WTC11 (cell line): ENCODE measurements around the gene HNRNPLL. TPM values are rescaled to one million over a fixed set of nuclear protein-coding genes. Genes with fewer than 3 reads are reported as not detected.

ENCODE experiments used
- ATAC-seq: fragments of 200-7000 bp; cut with Tn5 transposase; 2 replicates; pipeline ENCODE4 v1.10.0; 2021; ENCODE audit warnings: mild to moderate bottlenecking, moderate library complexity
- CTCF ChIA-PET: fragments of 300-600 bp; sonication (Branson Sonifier 250); formaldehyde crosslinking; loops from one replicate; lab custom pipeline; 2021; ENCODE audit warnings: antibody characterized with exemption; lab: Charles Lee
- POLR2A ChIA-PET: fragments of 350-600 bp; sonication (Branson Sonifier 250); formaldehyde crosslinking; loops from one replicate; lab custom pipeline; 2021; ENCODE audit warnings: antibody characterized with exemption; lab: Charles Lee
- DNase-seq: peaks from one replicate; pipeline ENCODE4 v3.0.0; 2021; ENCODE audit warnings: low spot score
- H3K27ac Mint-ChIP-seq: 2 replicates; pipeline ENCODE4 v1.8.0; 2021; ENCODE audit warnings: mixed read lengths
- H3K27me3 Mint-ChIP-seq: 2 replicates; pipeline ENCODE4 v1.8.0; 2021; ENCODE audit warnings: low read depth, mild to moderate bottlenecking, moderate library complexity, mixed read lengths
- H3K36me3 Mint-ChIP-seq: 2 replicates; pipeline ENCODE4 v1.8.0; 2021; ENCODE audit warnings: mixed read lengths
- H3K4me1 Mint-ChIP-seq: 2 replicates; pipeline ENCODE4 v1.8.0; 2022; ENCODE audit warnings: mixed read lengths
- H3K4me3 Mint-ChIP-seq: 2 replicates; pipeline ENCODE4 v1.8.0; 2021; ENCODE audit warnings: mild to moderate bottlenecking, moderate library complexity, mixed read lengths
- H3K9me3 Mint-ChIP-seq: 2 replicates; pipeline ENCODE4 v1.8.0; 2021; ENCODE audit warnings: mixed read lengths
- ELF4 ChIP-seq: sonication (generic); formaldehyde crosslinking; IDR thresholded peaks from 2 replicates; pipeline ENCODE4 v1.8.1; 2022; ENCODE audit warnings: low read depth, mild to moderate bottlenecking, moderate library complexity, missing genetic modification reagents
- ESRRA ChIP-seq: sonication (generic); formaldehyde crosslinking; IDR thresholded peaks from 2 replicates; pipeline ENCODE4 v1.8.1; 2022; ENCODE audit warnings: mild to moderate bottlenecking, missing genetic modification reagents, borderline replicate concordance
- FOXK1 ChIP-seq: sonication (generic); formaldehyde crosslinking; IDR thresholded peaks from 2 replicates; pipeline ENCODE4 v1.8.0; 2022; ENCODE audit warnings: mild to moderate bottlenecking, moderate library complexity, missing genetic modification reagents
- MXD4 ChIP-seq: fragments of 250-450 bp; sonication (Bioruptor Pico); IDR thresholded peaks from 2 replicates; pipeline ENCODE4 v1.8.0; 2021; ENCODE audit warnings: mild to moderate bottlenecking, moderate library complexity, borderline replicate concordance
- MYBL2 ChIP-seq: sonication (generic); formaldehyde crosslinking; IDR thresholded peaks from 2 replicates; pipeline ENCODE4 v1.8.1; 2023; ENCODE audit warnings: mild to moderate bottlenecking, moderate library complexity, missing genetic modification reagents
- NFATC4 ChIP-seq: fragments of 250-450 bp; sonication (Bioruptor Pico); IDR thresholded peaks from 2 replicates; pipeline ENCODE4 v1.9.0; 2021; ENCODE audit warnings: mild to moderate bottlenecking
- OVOL2 ChIP-seq: fragments of 250-450 bp; sonication (Bioruptor Pico); IDR thresholded peaks from 2 replicates; pipeline ENCODE4 v1.9.0; 2021; ENCODE audit warnings: mild to moderate bottlenecking, borderline replicate concordance
- RORB ChIP-seq: fragments of 250-450 bp; sonication (Bioruptor Pico); IDR thresholded peaks from 2 replicates; pipeline ENCODE4 v1.9.0; 2021; ENCODE audit warnings: mild to moderate bottlenecking
- SOX15 ChIP-seq: fragments of 250-450 bp; sonication (Bioruptor Pico); IDR thresholded peaks from 2 replicates; pipeline ENCODE4 v1.9.0; 2021; ENCODE audit warnings: mild to moderate bottlenecking
- TEAD1 ChIP-seq: sonication (generic); formaldehyde crosslinking; IDR thresholded peaks from 2 replicates; pipeline ENCODE4 v1.8.0; 2022; ENCODE audit warnings: mild to moderate bottlenecking, missing genetic modification reagents
- TEAD4 ChIP-seq: sonication (generic); formaldehyde crosslinking; IDR thresholded peaks from 2 replicates; pipeline ENCODE4 v1.8.0; 2022; ENCODE audit warnings: mild to moderate bottlenecking, missing genetic modification reagents
- TP53 ChIP-seq: sonication (generic); formaldehyde crosslinking; IDR thresholded peaks from 2 replicates; pipeline ENCODE4 v1.8.1; 2023; ENCODE audit warnings: mild to moderate bottlenecking, missing genetic modification reagents
- ZBTB21 ChIP-seq: sonication (generic); formaldehyde crosslinking; IDR thresholded peaks from 2 replicates; pipeline ENCODE4 v1.8.1; 2023; ENCODE audit warnings: mild to moderate bottlenecking, missing genetic modification reagents, borderline replicate concordance
- total RNA-seq: library from RNA; stranded (reverse); gene quantifications from 3 replicates; pipeline ENCODE4 v1.2.3, GENCODE V29; 2021
- TF ChIP-seq, protein P1 (sequence below): fragments of 250-450 bp; sonication (Bioruptor Pico); IDR thresholded peaks from 2 replicates; pipeline ENCODE4 v1.9.0; 2021; ENCODE audit warnings: mild to moderate bottlenecking, borderline replicate concordance
- TF ChIP-seq, protein P2 (sequence below): sonication (generic); formaldehyde crosslinking; IDR thresholded peaks from 2 replicates; pipeline ENCODE4 v1.8.1; 2023; ENCODE audit warnings: mild to moderate bottlenecking, missing genetic modification reagents, moderate library complexity
- TF ChIP-seq, protein P3 (sequence below): sonication (generic); formaldehyde crosslinking; IDR thresholded peaks from 2 replicates; pipeline ENCODE4 v1.8.0; 2022; ENCODE audit warnings: mild to moderate bottlenecking, missing genetic modification reagents
- TF ChIP-seq, protein P4 (sequence below): sonication (generic); formaldehyde crosslinking; IDR thresholded peaks from 2 replicates; pipeline ENCODE4 v1.8.0; 2022; ENCODE audit warnings: mild to moderate bottlenecking, missing genetic modification reagents
- TF ChIP-seq, protein P5 (sequence below): sonication (generic); formaldehyde crosslinking; IDR thresholded peaks from 2 replicates; pipeline ENCODE4 v1.8.1; 2022; ENCODE audit warnings: mild to moderate bottlenecking, moderate library complexity, missing genetic modification reagents
- TF ChIP-seq, protein P6 (sequence below): sonication (generic); formaldehyde crosslinking; conservative IDR thresholded peaks from 2 replicates; pipeline ENCODE4 v1.8.1; 2023; ENCODE audit warnings: mild to moderate bottlenecking, low read depth, missing genetic modification reagents, moderate library complexity
- TF ChIP-seq, protein P7 (sequence below): sonication (generic); formaldehyde crosslinking; IDR thresholded peaks from 2 replicates; pipeline ENCODE4 v1.8.0; 2023; ENCODE audit warnings: mild to moderate bottlenecking, missing genetic modification reagents
- TF ChIP-seq, protein P8 (sequence below): sonication (generic); formaldehyde crosslinking; IDR thresholded peaks from 2 replicates; pipeline ENCODE4 v1.8.0; 2023; ENCODE audit warnings: missing genetic modification reagents

The HNRNPLL gene
- total RNA-seq, 1 experiment from 2014 or later: 65.3 TPM

DNA sequence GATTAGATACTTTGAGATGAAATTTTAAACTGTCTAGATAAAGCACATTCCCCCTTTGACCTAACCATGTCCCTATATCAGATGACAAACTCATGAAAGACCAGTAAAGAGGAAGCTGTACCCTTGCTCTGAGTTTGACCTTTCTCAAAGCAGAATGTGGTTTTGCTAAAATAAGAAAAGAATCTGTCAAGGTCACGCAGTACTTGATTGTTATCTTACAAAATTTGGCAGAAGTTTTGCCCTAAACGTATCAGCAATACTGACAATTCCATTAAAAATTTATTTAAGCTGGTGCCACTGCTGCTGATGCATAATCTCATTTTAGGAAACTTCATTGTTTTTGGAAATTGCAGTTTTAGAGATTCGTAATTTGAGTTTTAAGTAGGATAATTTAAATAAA is 32.0 kb upstream of the HNRNPLL start (continued):
- TF ChIP-seq, protein P1, sequence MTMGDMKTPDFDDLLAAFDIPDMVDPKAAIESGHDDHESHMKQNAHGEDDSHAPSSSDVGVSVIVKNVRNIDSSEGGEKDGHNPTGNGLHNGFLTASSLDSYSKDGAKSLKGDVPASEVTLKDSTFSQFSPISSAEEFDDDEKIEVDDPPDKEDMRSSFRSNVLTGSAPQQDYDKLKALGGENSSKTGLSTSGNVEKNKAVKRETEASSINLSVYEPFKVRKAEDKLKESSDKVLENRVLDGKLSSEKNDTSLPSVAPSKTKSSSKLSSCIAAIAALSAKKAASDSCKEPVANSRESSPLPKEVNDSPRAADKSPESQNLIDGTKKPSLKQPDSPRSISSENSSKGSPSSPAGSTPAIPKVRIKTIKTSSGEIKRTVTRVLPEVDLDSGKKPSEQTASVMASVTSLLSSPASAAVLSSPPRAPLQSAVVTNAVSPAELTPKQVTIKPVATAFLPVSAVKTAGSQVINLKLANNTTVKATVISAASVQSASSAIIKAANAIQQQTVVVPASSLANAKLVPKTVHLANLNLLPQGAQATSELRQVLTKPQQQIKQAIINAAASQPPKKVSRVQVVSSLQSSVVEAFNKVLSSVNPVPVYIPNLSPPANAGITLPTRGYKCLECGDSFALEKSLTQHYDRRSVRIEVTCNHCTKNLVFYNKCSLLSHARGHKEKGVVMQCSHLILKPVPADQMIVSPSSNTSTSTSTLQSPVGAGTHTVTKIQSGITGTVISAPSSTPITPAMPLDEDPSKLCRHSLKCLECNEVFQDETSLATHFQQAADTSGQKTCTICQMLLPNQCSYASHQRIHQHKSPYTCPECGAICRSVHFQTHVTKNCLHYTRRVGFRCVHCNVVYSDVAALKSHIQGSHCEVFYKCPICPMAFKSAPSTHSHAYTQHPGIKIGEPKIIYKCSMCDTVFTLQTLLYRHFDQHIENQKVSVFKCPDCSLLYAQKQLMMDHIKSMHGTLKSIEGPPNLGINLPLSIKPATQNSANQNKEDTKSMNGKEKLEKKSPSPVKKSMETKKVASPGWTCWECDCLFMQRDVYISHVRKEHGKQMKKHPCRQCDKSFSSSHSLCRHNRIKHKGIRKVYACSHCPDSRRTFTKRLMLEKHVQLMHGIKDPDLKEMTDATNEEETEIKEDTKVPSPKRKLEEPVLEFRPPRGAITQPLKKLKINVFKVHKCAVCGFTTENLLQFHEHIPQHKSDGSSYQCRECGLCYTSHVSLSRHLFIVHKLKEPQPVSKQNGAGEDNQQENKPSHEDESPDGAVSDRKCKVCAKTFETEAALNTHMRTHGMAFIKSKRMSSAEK (CRISPR knock-in tag): no peak
- TF ChIP-seq, protein P2, sequence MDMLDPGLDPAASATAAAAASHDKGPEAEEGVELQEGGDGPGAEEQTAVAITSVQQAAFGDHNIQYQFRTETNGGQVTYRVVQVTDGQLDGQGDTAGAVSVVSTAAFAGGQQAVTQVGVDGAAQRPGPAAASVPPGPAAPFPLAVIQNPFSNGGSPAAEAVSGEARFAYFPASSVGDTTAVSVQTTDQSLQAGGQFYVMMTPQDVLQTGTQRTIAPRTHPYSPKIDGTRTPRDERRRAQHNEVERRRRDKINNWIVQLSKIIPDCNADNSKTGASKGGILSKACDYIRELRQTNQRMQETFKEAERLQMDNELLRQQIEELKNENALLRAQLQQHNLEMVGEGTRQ (CRISPR knock-in tag): no peak
- TF ChIP-seq NFATC4 (no peak), MYBL2 (CRISPR knock-in tag) (no peak), TEAD1 (CRISPR knock-in tag) (no peak)

DNA sequence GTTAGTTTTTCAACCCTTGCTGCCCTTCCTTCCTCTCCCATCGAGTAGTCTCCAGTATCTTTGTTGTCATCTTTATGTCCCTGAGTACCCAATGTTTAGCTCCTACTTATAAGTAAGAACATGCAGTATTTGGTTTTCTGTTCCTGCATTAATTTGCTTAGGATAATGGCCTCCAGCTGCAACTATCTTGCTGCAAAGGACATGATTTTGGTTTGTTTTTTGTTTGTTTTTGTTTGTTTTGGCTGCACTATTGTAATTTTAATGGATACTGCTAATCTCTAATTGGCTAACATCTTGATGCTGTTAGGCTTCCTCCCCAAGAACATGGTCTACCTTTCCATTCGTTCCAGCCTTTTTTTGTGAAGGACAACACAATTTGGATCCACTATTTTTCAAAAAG is 31.2 kb upstream of the HNRNPLL start:
- ChIA-PET CTCF (no interaction called here), POLR2A (no interaction called here)
- peaks cover 17% of the 10 kb centered on the region for H3K9me3 Mint-ChIP-seq
- H3K4me3 Mint-ChIP-seq: no peak overlapping the region
- no peak for ATAC-seq
- H3K36me3 Mint-ChIP-seq: peaks cover 5% of the 10 kb centered on the region
- H3K27me3 Mint-ChIP-seq: no peaks in the 10 kb centered on the region; the same call in 1 of the 2 replicates
- TF ChIP-seq, protein P3, sequence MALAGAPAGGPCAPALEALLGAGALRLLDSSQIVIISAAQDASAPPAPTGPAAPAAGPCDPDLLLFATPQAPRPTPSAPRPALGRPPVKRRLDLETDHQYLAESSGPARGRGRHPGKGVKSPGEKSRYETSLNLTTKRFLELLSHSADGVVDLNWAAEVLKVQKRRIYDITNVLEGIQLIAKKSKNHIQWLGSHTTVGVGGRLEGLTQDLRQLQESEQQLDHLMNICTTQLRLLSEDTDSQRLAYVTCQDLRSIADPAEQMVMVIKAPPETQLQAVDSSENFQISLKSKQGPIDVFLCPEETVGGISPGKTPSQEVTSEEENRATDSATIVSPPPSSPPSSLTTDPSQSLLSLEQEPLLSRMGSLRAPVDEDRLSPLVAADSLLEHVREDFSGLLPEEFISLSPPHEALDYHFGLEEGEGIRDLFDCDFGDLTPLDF (CRISPR knock-in tag): no peak
- TF ChIP-seq FOXK1: no peak
- TF ChIP-seq SOX15: no peak
- TF ChIP-seq RORB (CRISPR knock-in tag): no peak
- H3K27ac Mint-ChIP-seq: peak overlapping the region; percentile 49; the same call in 1 of the 2 replicates
- no peak for DNase-seq
- H3K4me1 Mint-ChIP-seq: peaks cover 5% of the 10 kb centered on the region

DNA sequence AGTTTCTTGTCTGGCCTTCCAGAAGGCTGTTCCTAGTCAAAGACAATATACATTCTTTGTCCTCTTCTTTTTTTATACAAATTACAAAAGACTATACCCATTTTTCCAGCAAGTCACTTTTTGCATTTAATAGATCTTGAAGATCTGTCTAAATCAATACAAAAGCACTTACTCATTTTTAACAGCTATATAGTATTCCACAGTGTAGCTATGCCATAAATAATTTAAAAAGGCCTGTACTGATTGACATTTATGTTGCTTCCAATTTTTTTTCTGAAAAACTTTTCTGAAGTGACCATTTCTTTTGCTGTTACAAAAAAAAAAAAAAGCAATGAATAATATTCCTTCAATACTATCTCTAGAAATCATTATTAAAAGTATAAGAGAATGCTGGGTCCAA is 30.3 kb upstream of the HNRNPLL start:
- Mint-ChIP-seq H3K4me3 (no peak overlapping the region), H3K9me3 (peaks cover 17% of the 10 kb centered on the region), H3K27me3 (no peaks in the 10 kb centered on the region; the same call in 1 of the 2 replicates), H3K4me1 (peaks cover 5% of the 10 kb centered on the region), H3K27ac (no peak overlapping the region), H3K36me3 (peaks cover 5% of the 10 kb centered on the region)
- CTCF ChIA-PET: no interaction called here
- no peak for ATAC-seq
- TF ChIP-seq MXD4 (CRISPR knock-in tag) (no peak), NFATC4 (no peak), ESRRA (CRISPR knock-in tag) (no peak), ZBTB21 (CRISPR knock-in tag) (no peak), ELF4 (no peak), TP53 (no peak), OVOL2 (CRISPR knock-in tag) (no peak), TEAD4 (CRISPR knock-in tag) (no peak)
- TF ChIP-seq, protein P4, sequence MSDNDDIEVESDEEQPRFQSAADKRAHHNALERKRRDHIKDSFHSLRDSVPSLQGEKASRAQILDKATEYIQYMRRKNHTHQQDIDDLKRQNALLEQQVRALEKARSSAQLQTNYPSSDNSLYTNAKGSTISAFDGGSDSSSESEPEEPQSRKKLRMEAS (CRISPR knock-in tag): no peak
- TF ChIP-seq, protein P5, sequence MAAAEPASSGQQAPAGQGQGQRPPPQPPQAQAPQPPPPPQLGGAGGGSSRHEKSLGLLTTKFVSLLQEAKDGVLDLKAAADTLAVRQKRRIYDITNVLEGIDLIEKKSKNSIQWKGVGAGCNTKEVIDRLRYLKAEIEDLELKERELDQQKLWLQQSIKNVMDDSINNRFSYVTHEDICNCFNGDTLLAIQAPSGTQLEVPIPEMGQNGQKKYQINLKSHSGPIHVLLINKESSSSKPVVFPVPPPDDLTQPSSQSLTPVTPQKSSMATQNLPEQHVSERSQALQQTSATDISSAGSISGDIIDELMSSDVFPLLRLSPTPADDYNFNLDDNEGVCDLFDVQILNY: no peak
- TF ChIP-seq, protein P6, sequence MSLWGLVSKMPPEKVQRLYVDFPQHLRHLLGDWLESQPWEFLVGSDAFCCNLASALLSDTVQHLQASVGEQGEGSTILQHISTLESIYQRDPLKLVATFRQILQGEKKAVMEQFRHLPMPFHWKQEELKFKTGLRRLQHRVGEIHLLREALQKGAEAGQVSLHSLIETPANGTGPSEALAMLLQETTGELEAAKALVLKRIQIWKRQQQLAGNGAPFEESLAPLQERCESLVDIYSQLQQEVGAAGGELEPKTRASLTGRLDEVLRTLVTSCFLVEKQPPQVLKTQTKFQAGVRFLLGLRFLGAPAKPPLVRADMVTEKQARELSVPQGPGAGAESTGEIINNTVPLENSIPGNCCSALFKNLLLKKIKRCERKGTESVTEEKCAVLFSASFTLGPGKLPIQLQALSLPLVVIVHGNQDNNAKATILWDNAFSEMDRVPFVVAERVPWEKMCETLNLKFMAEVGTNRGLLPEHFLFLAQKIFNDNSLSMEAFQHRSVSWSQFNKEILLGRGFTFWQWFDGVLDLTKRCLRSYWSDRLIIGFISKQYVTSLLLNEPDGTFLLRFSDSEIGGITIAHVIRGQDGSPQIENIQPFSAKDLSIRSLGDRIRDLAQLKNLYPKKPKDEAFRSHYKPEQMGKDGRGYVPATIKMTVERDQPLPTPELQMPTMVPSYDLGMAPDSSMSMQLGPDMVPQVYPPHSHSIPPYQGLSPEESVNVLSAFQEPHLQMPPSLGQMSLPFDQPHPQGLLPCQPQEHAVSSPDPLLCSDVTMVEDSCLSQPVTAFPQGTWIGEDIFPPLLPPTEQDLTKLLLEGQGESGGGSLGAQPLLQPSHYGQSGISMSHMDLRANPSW (CRISPR knock-in tag): no peak
- TF ChIP-seq, protein P7, sequence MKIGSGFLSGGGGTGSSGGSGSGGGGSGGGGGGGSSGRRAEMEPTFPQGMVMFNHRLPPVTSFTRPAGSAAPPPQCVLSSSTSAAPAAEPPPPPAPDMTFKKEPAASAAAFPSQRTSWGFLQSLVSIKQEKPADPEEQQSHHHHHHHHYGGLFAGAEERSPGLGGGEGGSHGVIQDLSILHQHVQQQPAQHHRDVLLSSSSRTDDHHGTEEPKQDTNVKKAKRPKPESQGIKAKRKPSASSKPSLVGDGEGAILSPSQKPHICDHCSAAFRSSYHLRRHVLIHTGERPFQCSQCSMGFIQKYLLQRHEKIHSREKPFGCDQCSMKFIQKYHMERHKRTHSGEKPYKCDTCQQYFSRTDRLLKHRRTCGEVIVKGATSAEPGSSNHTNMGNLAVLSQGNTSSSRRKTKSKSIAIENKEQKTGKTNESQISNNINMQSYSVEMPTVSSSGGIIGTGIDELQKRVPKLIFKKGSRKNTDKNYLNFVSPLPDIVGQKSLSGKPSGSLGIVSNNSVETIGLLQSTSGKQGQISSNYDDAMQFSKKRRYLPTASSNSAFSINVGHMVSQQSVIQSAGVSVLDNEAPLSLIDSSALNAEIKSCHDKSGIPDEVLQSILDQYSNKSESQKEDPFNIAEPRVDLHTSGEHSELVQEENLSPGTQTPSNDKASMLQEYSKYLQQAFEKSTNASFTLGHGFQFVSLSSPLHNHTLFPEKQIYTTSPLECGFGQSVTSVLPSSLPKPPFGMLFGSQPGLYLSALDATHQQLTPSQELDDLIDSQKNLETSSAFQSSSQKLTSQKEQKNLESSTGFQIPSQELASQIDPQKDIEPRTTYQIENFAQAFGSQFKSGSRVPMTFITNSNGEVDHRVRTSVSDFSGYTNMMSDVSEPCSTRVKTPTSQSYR (CRISPR knock-in tag): no peak
- TF ChIP-seq, protein P8, sequence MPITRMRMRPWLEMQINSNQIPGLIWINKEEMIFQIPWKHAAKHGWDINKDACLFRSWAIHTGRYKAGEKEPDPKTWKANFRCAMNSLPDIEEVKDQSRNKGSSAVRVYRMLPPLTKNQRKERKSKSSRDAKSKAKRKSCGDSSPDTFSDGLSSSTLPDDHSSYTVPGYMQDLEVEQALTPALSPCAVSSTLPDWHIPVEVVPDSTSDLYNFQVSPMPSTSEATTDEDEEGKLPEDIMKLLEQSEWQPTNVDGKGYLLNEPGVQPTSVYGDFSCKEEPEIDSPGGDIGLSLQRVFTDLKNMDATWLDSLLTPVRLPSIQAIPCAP (CRISPR knock-in tag): no peak
- POLR2A ChIA-PET: no interaction called here
- DNase-seq: no peak
